Adrenal gland (tissue), 12 donors: ENCODE results near the gene TFCP2L1. TPM values are rescaled to one million over a fixed set of nuclear protein-coding genes. Genes with fewer than 3 reads are reported as not detected.

ENCODE experiments used
- DNase-seq, 7 donors: peaks; one replicate each; pipeline ENCODE4 v3.0.0-alpha.2; 2019 to 2020
- H3K27ac ChIP-seq, 5 donors: fragments of 200-600 bp; sonication (generic) in 4 of 5; 1 replicate in 3 of 5; 2 replicates in 2 of 5; pipeline versions ENCODE4 v1.5.1 to v1.8.0; 2016 to 2020; ENCODE audit warnings: mild to moderate bottlenecking in 1 of 5
- H3K27me3 ChIP-seq: fragments of 200-600 bp; 2 replicates; pipeline ENCODE4 v1.8.0; 2021
- H3K36me3 ChIP-seq, 2 donors: fragments of 200-600 bp; replicated peaks in 1 of 2; 1 replicate in 1 of 2; 2 replicates in 1 of 2; pipeline versions ENCODE4 v1.5.1 to v1.8.0; 2018 to 2022
- H3K4me1 ChIP-seq, 2 donors: fragments of 200-600 bp; replicated peaks in 1 of 2; 1 replicate in 1 of 2; 2 replicates in 1 of 2; pipeline versions ENCODE4 v1.5.1 to v1.8.0; 2018 to 2021
- H3K4me3 ChIP-seq, 4 donors: fragments of 200-600 bp; sonication (generic) in 3 of 4; one replicate each; pipeline ENCODE4 v1.5.1; 2016 to 2018
- H3K9me3 ChIP-seq, 3 donors: fragments of 200-600 bp; sonication (generic) in 1 of 3; replicated peaks in 1 of 3; 1 replicate in 2 of 3; 2 replicates in 1 of 3; pipeline versions ENCODE4 v1.5.1 to v1.8.0; 2016 to 2021
- POLR2A ChIP-seq, 2 donors: fragments of 450-650 bp; IDR thresholded peaks; one replicate each; pipeline ENCODE4 v1.6.1; 2017; ENCODE audit warnings: antibody characterized with exemption in 2 of 2, mild to moderate bottlenecking in 2 of 2, moderate library complexity in 1 of 2
- WGBS, 4 donors: extraction: QIAGEN DNeasy Blood & Tissue Kit in 2 of 4; methylation state at CpG; one replicate each; pipeline versions ENCODE4 v1.1.5 to v1.1.7; 2013 to 2017; 5-methylcytosine and 5-hydroxymethylcytosine counted together
- intact Hi-C, 2 donors: fragments of 100-400 bp; cut with DNase I; formaldehyde crosslinking; loops; one replicate each; pipeline versions ENCODE4 v1.14.1 to v1.15.0; 2022 to 2023
- polyA plus RNA-seq, 3 donors: library from polyadenylated mRNA; stranded (reverse); fragments of 200-250 nt in 2 of 3; fragments of 350-450 nt in 1 of 3; fragmentation: Illumina TruSeq in 1 of 3; extraction: RNeasy Lipid Tissue Mini Kit (QIAGEN cat#74804) in 1 of 3; gene quantifications; one replicate each; pipeline ENCODE4 v1.2.3, GENCODE V29; 2013 to 2014
- total RNA-seq, 9 donors: library from RNA; depleted of rRNA in 4 of 9; stranded (reverse); fragments of >200 nt in 4 of 9; fragments of 120-200 nt in 1 of 9; fragmentation: NEBNext Ultra II Directional in 1 of 9; extraction: Animal tissue kit (Norgen Biotek cat#: 25700) in 1 of 9; gene quantifications; one replicate each; pipeline versions ENCODE4 v1.1.0 to v1.2.4, GENCODE V29; 2013 to 2023
- TF ChIP-seq, protein P1 (sequence below), 6 experiments: fragments of 450-650 bp in 4 of 6; fragments of 200-600 bp in 2 of 6; sonication (generic) in 1 of 6; IDR thresholded peaks; 1 replicate in 5 of 6; 2 replicates in 1 of 6; pipeline versions ENCODE4 v1.5.1 to v1.8.0; 2016 to 2021; ENCODE audit warnings: antibody characterized with exemption in 6 of 6, mild to moderate bottlenecking in 2 of 6, moderate library complexity in 1 of 6
- donor health status: healthy with polysubstance abuse.
- donor health status: Bipolar disorder and iron deficiency.
- donor health status: DM: yes; HTN: yes; CAD: no.
- donor health status: DM: no; HTN: no; CAD: no.
- donor health status: DM: no; HTN: no; CAD: no.
- donor health status: DM: yes; HTN: yes; CAD: no.

The TFCP2L1 gene
- total and polyA plus RNA-seq, 12 donors, result 0.17 to 2.5 (median 0.87) TPM

DNA sequence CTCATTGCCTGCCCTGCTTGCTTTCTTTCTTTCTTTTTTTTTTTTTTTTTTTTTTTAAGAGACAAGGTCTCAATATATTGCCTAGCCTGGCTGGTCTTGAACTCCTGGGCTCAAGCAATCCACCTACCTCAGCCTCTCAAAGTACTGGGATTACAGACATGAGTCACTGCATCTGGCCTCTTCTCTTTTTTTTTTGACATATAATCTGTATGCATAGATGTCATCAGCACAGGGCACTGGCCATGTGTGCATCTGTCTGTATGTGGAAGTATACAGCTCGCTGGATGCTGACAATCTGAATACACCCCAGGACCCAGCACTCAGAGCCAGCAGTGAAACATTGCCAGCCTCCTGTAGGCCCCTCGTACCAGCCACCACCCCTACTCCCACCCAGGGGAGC, 49.5 kb downstream of the TFCP2L1 start:
- Histone ChIP-seq H3K36me3 (no peaks in the 10 kb centered on the region), H3K27me3 (no peaks in the 10 kb centered on the region), H3K9me3 (no peaks in the 10 kb centered on the region), H3K4me3 (no peak overlapping the region), H3K4me1 (no peaks in the 10 kb centered on the region), H3K27ac (no peak overlapping the region)
- 85 to 100% (median 89%) methylated on average over 2 of the region's 2 CpGs for WGBS, 4 donors
- intact Hi-C loops, result no loop called here
- no peak for TF ChIP-seq POLR2A (IDR thresholded peaks at IDR 0.05)
- TF ChIP-seq, protein P1, sequence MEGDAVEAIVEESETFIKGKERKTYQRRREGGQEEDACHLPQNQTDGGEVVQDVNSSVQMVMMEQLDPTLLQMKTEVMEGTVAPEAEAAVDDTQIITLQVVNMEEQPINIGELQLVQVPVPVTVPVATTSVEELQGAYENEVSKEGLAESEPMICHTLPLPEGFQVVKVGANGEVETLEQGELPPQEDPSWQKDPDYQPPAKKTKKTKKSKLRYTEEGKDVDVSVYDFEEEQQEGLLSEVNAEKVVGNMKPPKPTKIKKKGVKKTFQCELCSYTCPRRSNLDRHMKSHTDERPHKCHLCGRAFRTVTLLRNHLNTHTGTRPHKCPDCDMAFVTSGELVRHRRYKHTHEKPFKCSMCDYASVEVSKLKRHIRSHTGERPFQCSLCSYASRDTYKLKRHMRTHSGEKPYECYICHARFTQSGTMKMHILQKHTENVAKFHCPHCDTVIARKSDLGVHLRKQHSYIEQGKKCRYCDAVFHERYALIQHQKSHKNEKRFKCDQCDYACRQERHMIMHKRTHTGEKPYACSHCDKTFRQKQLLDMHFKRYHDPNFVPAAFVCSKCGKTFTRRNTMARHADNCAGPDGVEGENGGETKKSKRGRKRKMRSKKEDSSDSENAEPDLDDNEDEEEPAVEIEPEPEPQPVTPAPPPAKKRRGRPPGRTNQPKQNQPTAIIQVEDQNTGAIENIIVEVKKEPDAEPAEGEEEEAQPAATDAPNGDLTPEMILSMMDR (IDR thresholded peaks at IDR 0.05), result no peak
- no peak for DNase-seq

DNA sequence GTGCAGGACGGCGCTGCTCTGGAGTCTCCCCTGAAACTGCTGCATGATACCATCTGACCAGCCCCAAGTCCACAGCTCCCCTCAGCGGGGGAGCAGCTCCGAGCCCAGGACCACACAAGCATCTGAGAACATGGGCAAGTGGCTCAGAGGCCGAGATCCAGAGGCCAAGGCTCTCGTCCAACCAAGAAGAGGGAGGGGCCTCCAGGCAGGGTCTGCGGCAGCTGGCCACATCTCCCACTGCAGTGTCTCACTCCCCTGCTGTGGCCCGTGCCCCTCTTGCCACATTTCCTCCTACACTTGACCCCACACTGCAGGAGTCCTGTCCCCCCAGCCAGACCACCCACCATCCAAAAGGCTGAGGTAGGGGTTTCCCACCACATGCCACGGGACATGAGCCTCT, 50.2 kb downstream of the TFCP2L1 start:
- Histone ChIP-seq H3K9me3 (no peaks in the 10 kb centered on the region), H3K36me3 (no peaks in the 10 kb centered on the region), H3K4me1 (no peaks in the 10 kb centered on the region), H3K27me3 (no peaks in the 10 kb centered on the region), H3K27ac (no peak overlapping the region), H3K4me3 (no peak overlapping the region)
- 65 to 88% (median 76%) methylated on average over 3 to 9 of the region's 9 CpGs for WGBS, 4 donors
- no peak for TF ChIP-seq POLR2A (IDR thresholded peaks at IDR 0.05)
- TF ChIP-seq, protein P1 (IDR thresholded peaks at IDR 0.05), result no peak
- DNase-seq, result no peak
- intact Hi-C loops, result no loop called here

DNA sequence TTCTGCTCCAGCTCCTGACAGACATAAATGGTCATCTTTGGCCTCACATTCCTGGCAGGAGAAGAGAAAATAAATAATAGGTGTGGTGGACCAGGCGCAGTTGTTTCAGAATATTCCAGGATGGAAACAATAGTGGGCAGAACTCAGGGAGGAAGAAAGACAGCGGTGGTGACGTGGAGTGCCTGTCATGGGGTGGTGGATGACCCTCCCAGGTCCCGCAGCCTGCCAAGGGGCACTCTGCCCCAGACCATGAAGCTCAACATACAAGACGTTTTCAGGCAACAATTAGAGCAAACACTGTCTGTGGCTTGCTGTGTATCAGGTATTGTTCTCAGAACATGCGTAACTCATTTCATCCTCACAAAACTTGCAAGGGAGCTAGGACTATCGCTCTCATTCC, 50.9 kb downstream of the TFCP2L1 start:
- TF ChIP-seq, protein P1 (IDR thresholded peaks at IDR 0.05), result no peak
- no peak for TF ChIP-seq POLR2A (IDR thresholded peaks at IDR 0.05)
- Histone ChIP-seq H3K27me3 (no peaks in the 10 kb centered on the region), H3K4me1 (no peaks in the 10 kb centered on the region), H3K9me3 (no peaks in the 10 kb centered on the region), H3K36me3 (no peaks in the 10 kb centered on the region), H3K4me3 (no peak overlapping the region), H3K27ac (no peak overlapping the region)
- intact Hi-C loops, result no loop called here
- WGBS, 4 donors, result 73 to 81% (median 77%) methylated on average over 7 of the region's 7 CpGs
- DNase-seq, result no peak

DNA sequence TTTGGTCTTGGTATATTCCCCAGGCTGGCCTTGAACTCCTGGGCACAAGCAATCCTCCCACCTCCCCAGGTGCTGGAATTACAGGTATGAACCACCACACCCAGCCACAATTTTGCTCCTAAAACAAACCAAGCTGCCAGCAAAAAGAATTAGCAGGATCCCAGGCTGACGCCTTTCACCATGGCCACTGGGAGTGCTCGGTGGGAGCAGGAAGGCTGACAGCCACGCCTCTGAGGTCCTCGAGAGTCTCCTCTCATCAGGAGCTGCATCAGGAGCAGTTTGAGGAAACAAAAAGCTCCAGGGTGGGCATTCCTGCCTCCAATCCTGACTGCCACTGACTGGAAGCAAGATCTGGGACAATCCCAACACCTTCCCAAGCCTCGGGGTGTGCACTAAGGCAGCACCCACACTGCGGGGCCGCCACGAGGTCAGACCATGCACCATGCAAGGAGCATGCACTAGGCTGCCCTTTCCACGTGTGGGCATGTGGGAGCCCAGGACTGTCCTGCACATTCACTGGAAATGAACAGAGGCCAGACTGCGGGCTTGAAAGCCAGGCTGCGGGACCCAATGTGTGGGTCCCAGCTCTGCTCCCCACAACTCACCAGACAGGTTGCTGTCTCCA, 51.4 kb downstream of the TFCP2L1 start:
- 76 to 88% (median 80%) methylated on average over 7 to 11 of the region's 11 CpGs for WGBS, 4 donors
- H3K9me3 ChIP-seq, result no peaks in the 10 kb centered on the region
- no peaks in the 10 kb centered on the region for H3K27me3 ChIP-seq
- no peak for DNase-seq
- TF ChIP-seq, protein P1 (IDR thresholded peaks at IDR 0.05), result no peak
- TF ChIP-seq POLR2A (IDR thresholded peaks at IDR 0.05), result no peak
- H3K4me1 ChIP-seq, result no peaks in the 10 kb centered on the region
- no peak overlapping the region for H3K4me3 ChIP-seq
- H3K27ac ChIP-seq, result no peak overlapping the region
- H3K36me3 ChIP-seq, result no peaks in the 10 kb centered on the region
- intact Hi-C loops, result no loop called here
